WERI-Rb-1 (cell line): ENCODE results near the gene PCYOX1L.

Experiments used
- DNase-seq: peaks from one replicate; pipeline ENCODE4 v3.0.0-alpha.2; 2020
- H3K27ac ChIP-seq: fragments of 250-450 bp; sonication (Bioruptor Pico); 2 replicates; pipeline ENCODE4 v1.5.1; 2020; ENCODE audit warnings: mild to moderate bottlenecking, moderate library complexity
- H3K27me3 ChIP-seq: fragments of 250-450 bp; sonication (Bioruptor Pico); 2 replicates; pipeline ENCODE4 v1.5.1; 2021; ENCODE audit warnings: mild to moderate bottlenecking, low read depth, moderate library complexity; ENCODE audit not compliant: insufficient read depth, severe bottlenecking
- H3K36me3 ChIP-seq: fragments of 250-450 bp; sonication (Bioruptor Pico); 2 replicates; pipeline ENCODE4 v1.5.1; 2020; ENCODE audit warnings: mild to moderate bottlenecking, moderate library complexity
- H3K4me3 ChIP-seq: 2 replicates; pipeline ENCODE4 v1.5.1; 2011; ENCODE audit warnings: low read depth, mild to moderate bottlenecking, control low read depth, low read length
- H3K9me3 ChIP-seq: fragments of 250-450 bp; sonication (Bioruptor Pico); 2 replicates; pipeline ENCODE4 v1.5.1; 2021; ENCODE audit warnings: mild to moderate bottlenecking, moderate library complexity; ENCODE audit not compliant: severe bottlenecking
- CTCF ChIP-seq: IDR thresholded peaks from 2 replicates; pipeline ENCODE4 v1.5.1; 2011; ENCODE audit warnings: low read depth, mild to moderate bottlenecking, control low read depth, inconsistent platforms, low read length

Gene PCYOX1L

GRCh38 chr5:149326611-149327010 lies 31.2 kb upstream of the PCYOX1L start:
- DNase-seq = peak; percentile 66
- H3K27ac ChIP-seq = no peak overlapping the region
- peaks cover 62% of the 10 kb centered on the region for H3K27me3 ChIP-seq

DNA sequence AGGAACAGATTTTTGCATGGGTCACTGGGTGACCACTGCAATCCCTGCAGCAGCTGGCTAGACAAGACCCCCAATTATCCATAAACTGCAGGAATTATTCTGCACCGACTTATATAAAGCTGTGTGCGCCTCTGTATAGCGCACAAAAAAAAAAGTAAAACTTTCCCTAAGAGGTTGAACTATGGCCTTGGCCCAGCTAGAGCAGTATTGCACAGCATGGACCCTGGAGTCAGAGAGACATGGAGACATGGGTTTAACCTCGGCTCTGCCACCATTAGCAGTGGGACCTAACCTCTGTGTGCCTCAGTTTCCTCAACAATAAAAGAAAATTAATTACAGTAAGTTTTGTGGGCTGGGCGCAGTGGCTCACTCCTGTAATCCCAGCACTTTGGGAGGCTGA lies 29.7 kb upstream of the PCYOX1L start:
- Histone ChIP-seq H3K27me3 (peaks cover 75% of the 10 kb centered on the region), H3K27ac (no peak overlapping the region), H3K4me3 (no peak overlapping the region), H3K9me3 (no peaks in the 10 kb centered on the region), H3K36me3 (no peaks in the 10 kb centered on the region)
- DNase-seq = no peak
- TF ChIP-seq CTCF = no peak

More at GRCh38 chr5:149326611-149327010, 31.2 kb upstream of the PCYOX1L start:
- Histone ChIP-seq H3K9me3 (no peaks in the 10 kb centered on the region), H3K4me3 (no peak overlapping the region), H3K36me3 (no peaks in the 10 kb centered on the region)
- TF ChIP-seq CTCF = no peak

DNA sequence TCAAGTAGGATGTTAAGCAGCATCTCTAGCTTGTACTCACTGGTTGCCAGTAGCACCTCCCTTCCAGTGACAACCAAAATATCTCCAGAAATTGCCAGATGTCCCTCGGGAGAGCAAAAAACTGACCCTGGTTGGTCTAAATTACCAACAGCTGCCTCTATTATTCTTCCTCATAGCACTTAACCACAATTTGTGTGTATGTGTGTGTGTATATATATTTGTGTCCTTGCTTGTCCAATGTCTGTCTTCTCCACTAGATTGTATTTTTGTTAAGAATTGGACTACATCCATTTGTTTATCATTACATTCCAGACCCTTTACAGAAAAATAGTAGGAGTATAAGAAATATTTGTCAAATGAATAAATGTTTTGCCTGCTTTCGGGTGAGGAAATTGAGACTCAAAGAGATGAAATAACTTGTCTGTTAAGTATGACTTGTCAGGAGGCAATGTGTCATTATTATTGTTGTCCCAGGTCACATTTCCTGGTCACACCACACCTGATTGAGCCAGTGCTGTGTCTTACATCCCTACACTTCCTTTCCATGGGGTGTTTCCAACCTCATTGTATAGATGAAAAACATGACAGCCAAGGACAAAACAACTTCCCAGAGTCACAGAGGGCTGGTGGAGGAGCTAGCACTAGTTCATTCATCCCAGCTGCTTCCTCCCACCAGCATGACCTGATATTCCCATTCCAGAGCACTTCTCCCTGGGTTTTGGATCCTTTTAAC lies 24.0 kb upstream of the PCYOX1L start:
- no peak for DNase-seq
- no peaks in the 10 kb centered on the region for H3K36me3 ChIP-seq
- H3K27ac ChIP-seq = no peak overlapping the region
- TF ChIP-seq CTCF = no peak
- no peak overlapping the region for H3K4me3 ChIP-seq
- H3K27me3 ChIP-seq = peaks cover 61% of the 10 kb centered on the region
- H3K9me3 ChIP-seq = no peaks in the 10 kb centered on the region

GRCh38 chr5:149337736-149338135 lies 20.1 kb upstream of the PCYOX1L start:
- Histone ChIP-seq H3K27ac (no peak overlapping the region), H3K36me3 (no peaks in the 10 kb centered on the region), H3K27me3 (peaks cover 41% of the 10 kb centered on the region), H3K9me3 (no peaks in the 10 kb centered on the region), H3K4me3 (no peak overlapping the region)
- DNase-seq = peak; percentile 44
- TF ChIP-seq CTCF = no peak

- TF ChIP-seq CTCF = no peak
- peaks cover 36% of the 10 kb centered on the region for H3K27me3 ChIP-seq
- no peaks in the 10 kb centered on the region for H3K36me3 ChIP-seq
- no peak overlapping the region for H3K4me3 ChIP-seq
- DNase-seq = no peak
- no peaks in the 10 kb centered on the region for H3K9me3 ChIP-seq
- H3K27ac ChIP-seq = no peak overlapping the region
Observed at GRCh38 chr5:149338364-149338763, 19.5 kb upstream of the PCYOX1L start.

DNA sequence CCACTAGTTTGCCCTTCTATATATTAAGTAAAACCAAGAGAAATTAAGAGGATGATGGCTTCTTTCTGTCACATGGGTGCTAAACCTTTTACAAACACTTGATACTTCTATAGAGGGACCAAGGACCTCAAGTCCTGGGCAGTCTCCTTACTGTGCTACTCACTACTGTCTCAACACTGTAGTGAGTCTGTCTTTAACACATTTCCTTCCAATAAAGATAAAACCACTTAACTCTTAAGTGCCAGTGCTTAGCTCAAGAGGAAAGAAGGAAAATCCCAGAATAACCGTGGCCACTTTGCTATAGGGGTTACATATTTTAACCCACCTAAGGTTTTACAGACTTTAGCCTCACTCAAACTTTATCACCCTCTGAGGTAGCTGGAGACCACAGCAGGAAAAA lies 16.9 kb upstream of the PCYOX1L start:
- no peaks in the 10 kb centered on the region for H3K36me3 ChIP-seq
- peaks cover 15% of the 10 kb centered on the region for H3K27me3 ChIP-seq
- H3K9me3 ChIP-seq = no peaks in the 10 kb centered on the region
- no peak for TF ChIP-seq CTCF
- H3K27ac ChIP-seq = no peak overlapping the region
- DNase-seq = no peak
- H3K4me3 ChIP-seq = no peak overlapping the region
